ENCODE data around the gene FGF12. TPM values are rescaled to one million over a fixed set of nuclear protein-coding genes. Genes with fewer than 3 reads are reported as not detected.

Gene FGF12
- total and polyA plus RNA-seq, 2 of the 13 experiments (the other 11 are each of a cell fraction or from before 2014, with no cell fraction given): 0.07 TPM; not detected in 1

DNA sequence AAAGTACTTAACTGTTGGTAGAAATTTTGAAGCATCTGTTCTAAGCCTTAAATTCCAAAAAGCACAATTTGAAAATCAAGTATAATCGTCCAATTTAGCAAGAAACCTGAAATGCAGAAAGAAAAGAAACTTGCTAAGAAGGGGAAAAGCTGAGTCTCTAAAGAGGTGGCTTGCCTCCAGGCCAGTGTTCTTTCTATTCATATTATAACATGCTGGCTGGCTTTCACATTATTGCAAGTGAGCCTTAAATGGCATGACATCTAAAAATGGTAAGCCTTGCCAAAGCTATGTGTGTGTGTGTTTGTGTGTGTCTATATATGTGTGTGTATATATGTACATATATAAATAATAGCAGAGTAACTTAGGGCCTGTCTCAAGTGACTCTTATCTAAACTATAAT lies 89.5 kb downstream of the FGF12 start (continued):
- TF ChIP-seq, protein P1, sequence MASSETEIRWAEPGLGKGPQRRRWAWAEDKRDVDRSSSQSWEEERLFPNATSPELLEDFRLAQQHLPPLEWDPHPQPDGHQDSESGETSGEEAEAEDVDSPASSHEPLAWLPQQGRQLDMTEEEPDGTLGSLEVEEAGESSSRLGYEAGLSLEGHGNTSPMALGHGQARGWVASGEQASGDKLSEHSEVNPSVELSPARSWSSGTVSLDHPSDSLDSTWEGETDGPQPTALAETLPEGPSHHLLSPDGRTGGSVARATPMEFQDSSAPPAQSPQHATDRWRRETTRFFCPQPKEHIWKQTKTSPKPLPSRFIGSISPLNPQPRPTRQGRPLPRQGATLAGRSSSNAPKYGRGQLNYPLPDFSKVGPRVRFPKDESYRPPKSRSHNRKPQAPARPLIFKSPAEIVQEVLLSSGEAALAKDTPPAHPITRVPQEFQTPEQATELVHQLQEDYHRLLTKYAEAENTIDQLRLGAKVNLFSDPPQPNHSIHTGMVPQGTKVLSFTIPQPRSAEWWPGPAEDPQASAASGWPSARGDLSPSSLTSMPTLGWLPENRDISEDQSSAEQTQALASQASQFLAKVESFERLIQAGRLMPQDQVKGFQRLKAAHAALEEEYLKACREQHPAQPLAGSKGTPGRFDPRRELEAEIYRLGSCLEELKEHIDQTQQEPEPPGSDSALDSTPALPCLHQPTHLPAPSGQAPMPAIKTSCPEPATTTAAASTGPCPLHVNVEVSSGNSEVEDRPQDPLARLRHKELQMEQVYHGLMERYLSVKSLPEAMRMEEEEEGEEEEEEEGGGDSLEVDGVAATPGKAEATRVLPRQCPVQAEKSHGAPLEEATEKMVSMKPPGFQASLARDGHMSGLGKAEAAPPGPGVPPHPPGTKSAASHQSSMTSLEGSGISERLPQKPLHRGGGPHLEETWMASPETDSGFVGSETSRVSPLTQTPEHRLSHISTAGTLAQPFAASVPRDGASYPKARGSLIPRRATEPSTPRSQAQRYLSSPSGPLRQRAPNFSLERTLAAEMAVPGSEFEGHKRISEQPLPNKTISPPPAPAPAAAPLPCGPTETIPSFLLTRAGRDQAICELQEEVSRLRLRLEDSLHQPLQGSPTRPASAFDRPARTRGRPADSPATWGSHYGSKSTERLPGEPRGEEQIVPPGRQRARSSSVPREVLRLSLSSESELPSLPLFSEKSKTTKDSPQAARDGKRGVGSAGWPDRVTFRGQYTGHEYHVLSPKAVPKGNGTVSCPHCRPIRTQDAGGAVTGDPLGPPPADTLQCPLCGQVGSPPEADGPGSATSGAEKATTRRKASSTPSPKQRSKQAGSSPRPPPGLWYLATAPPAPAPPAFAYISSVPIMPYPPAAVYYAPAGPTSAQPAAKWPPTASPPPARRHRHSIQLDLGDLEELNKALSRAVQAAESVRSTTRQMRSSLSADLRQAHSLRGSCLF (CRISPR knock-in tag; IDR thresholded peaks at IDR 0.05; ENCODE audit: borderline replicate concordance): no peak
- TF ChIP-seq, protein P2, sequence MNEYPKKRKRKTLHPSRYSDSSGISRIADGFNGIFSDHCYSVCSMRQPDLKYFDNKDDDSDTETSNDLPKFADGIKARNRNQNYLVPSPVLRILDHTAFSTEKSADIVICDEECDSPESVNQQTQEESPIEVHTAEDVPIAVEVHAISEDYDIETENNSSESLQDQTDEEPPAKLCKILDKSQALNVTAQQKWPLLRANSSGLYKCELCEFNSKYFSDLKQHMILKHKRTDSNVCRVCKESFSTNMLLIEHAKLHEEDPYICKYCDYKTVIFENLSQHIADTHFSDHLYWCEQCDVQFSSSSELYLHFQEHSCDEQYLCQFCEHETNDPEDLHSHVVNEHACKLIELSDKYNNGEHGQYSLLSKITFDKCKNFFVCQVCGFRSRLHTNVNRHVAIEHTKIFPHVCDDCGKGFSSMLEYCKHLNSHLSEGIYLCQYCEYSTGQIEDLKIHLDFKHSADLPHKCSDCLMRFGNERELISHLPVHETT (CRISPR knock-in tag; conservative IDR thresholded peaks at IDR 0.05): no peak
- TF ChIP-seq, protein P3, sequence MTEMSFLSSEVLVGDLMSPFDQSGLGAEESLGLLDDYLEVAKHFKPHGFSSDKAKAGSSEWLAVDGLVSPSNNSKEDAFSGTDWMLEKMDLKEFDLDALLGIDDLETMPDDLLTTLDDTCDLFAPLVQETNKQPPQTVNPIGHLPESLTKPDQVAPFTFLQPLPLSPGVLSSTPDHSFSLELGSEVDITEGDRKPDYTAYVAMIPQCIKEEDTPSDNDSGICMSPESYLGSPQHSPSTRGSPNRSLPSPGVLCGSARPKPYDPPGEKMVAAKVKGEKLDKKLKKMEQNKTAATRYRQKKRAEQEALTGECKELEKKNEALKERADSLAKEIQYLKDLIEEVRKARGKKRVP (CRISPR knock-in tag; IDR thresholded peaks at IDR 0.05): no peak
- TF ChIP-seq ZNF136 (CRISPR knock-in tag; IDR thresholded peaks at IDR 0.05; ENCODE audit: low read depth) (no peak), KDM1A (CRISPR knock-in tag; IDR thresholded peaks at IDR 0.05) (no peak), ZNF496 (CRISPR knock-in tag; IDR thresholded peaks at IDR 0.05; ENCODE audit: insufficient replicate concordance) (no peak), ZBTB7B (CRISPR knock-in tag; IDR thresholded peaks at IDR 0.05) (no peak)
- TF ChIP-seq, protein P4, sequence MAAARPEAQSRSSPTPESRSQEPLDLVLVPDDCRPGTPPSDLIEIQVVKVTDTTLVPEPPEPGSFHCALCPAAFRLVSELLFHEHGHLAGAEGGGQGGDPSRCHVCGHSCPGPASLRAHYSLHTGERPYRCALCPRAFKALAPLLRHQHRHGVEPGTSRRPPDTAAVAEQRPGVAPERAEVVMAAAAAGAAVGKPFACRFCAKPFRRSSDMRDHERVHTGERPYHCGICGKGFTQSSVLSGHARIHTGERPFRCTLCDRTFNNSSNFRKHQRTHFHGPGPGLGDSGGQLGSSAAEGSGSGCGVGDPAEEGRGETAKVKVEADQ (CRISPR knock-in tag; IDR thresholded peaks at IDR 0.05; ENCODE audit: borderline replicate concordance): no peak

Measured in HepG2 (cell line).